ENCODE measurements around the gene ARMCX2. TPM values are rescaled to one million over a fixed set of nuclear protein-coding genes. Genes with fewer than 3 reads are reported as not detected.

The ARMCX2 gene
- total and polyA plus RNA-seq, 2 of the 4 experiments (the other 2 are of a cell fraction), result 63.6 to 109 TPM

DNA sequence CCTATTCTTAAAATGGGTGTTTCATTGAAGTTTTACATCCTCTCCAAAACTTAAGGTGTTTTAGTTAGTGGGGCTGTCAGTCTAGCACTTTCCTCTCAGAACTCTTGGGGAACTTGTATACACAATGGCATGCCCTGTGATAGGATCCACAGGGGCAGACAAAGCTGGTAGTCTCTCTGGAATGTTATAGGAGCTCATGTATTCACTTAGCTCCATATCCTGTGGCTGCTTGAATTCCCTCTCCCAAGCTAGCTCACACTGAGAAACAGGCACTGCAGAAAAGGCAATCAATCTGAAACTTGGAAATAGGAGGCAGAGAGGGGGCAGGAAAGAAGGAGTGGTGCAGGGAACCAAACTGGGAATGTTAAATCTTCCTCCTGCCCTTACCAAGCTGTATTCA lies 26.3 kb upstream of the ARMCX2 start:
- no peaks in the 10 kb centered on the region for H3K4me1 ChIP-seq (ENCODE audit: control insufficient read depth, insufficient read depth, low read length)
- ChIA-PET CTCF (no interaction called here), POLR2A (ENCODE audit: unreplicated experiment) (no interaction called here)
- no peak overlapping the region for H3K9ac ChIP-seq (ENCODE audit: low read depth, low read length)
- H3K14ac ChIP-seq (replicated peaks; ENCODE audit: low read depth, low read length), result no peak overlapping the region
- H3K9me1 ChIP-seq (ENCODE audit: insufficient read depth, low read length), result no peaks in the 10 kb centered on the region
- H3K9me3 ChIP-seq (ENCODE audit: control insufficient read depth, insufficient read depth, low read length), result no peaks in the 10 kb centered on the region
- H4K91ac ChIP-seq (ENCODE audit: insufficient read depth, low read depth, low read length), result no peak overlapping the region
- peaks cover 6% of the 10 kb centered on the region for H3K27me3 ChIP-seq (ENCODE audit: control insufficient read depth, insufficient read depth, low read length)
- no peak overlapping the region for H4K5ac ChIP-seq (ENCODE audit: low read depth, low read length)
- no peak for ATAC-seq (ENCODE audit: low read depth)
- H3K23ac ChIP-seq (ENCODE audit: low read depth, low read length), result no peak overlapping the region
- H3K4me2 ChIP-seq (ENCODE audit: low read depth, low read length), result no peak overlapping the region
- H2BK20ac ChIP-seq (ENCODE audit: low read depth, low read length), result no peak overlapping the region
- no peaks in the 10 kb centered on the region for H3K36me3 ChIP-seq (ENCODE audit: control insufficient read depth, insufficient read depth, low read length)
- in situ Hi-C loops (cut with MboI; ENCODE audit: low sequenced_read_pairs) (no loop called here), intact Hi-C loops (cut with micrococcal nuclease) (no loop called here), dilution Hi-C loops (cut with HindIII; ENCODE audit: low sequenced_read_pairs, unreplicated experiment) (no loop called here)
- H2BK15ac ChIP-seq (ENCODE audit: low read depth, low read length), result no peak overlapping the region
- no peak overlapping the region for H3K56ac ChIP-seq (ENCODE audit: extremely low read depth, insufficient read depth, low read length)
- H3K79me1 ChIP-seq (ENCODE audit: low read depth in 1 of 2, low read length in 2 of 2), result no peaks in the 10 kb centered on the region
- no peak for DNase-seq
- no peak overlapping the region for H4K8ac ChIP-seq (ENCODE audit: low read depth in 2 of 2, low read length in 2 of 2)
- no peak overlapping the region for H3K4me3 ChIP-seq (ENCODE audit: insufficient read depth, low read depth, low read length)
- H2AK9ac ChIP-seq (replicated peaks; ENCODE audit: low read depth, low read length, poor library complexity), result no peak overlapping the region
- no peak overlapping the region for H2BK120ac ChIP-seq (ENCODE audit: low read depth, low read length)
- no peak overlapping the region for H3K4ac ChIP-seq (ENCODE audit: low read depth, low read length)
- no peak overlapping the region for H3K27ac ChIP-seq (ENCODE audit: insufficient read depth, low read length)
- H2BK5ac ChIP-seq (ENCODE audit: low read depth, low read length, poor library complexity, severe bottlenecking), result no peak overlapping the region
- no peak overlapping the region for H2AK5ac ChIP-seq (ENCODE audit: low read depth, low read length)
- no peak for TF ChIP-seq ELK1 (IDR thresholded peaks at IDR 0.05; ENCODE audit: borderline replicate concordance, low read depth, low read length)
- no peaks in the 10 kb centered on the region for H4K20me1 ChIP-seq (ENCODE audit: insufficient read depth, low read length)
- no peak overlapping the region for H2AFZ ChIP-seq (replicated peaks; ENCODE audit: low read length, poor library complexity)
- BruUV-seq (replicated peaks), result no TSS peak
- no peak overlapping the region for H3K18ac ChIP-seq (ENCODE audit: low read depth, low read length)

All from IMR-90 (cell line).